HG03520 (cell line): ENCODE measurements around the gene AMBP.

ENCODE experiments used
- ATAC-seq: cut with Tn5 transposase; IDR thresholded peaks from one replicate; pipeline ENCODE4 v1.9.1; 2021; ENCODE audit warnings: mild to moderate bottlenecking, moderate library complexity; ENCODE audit not compliant: unreplicated experiment

The AMBP gene

GRCh38 chr9:114012126-114012525, 66.0 kb downstream of the AMBP start:
- ATAC-seq, result no peak

GRCh38 chr9:114011313-114011712, 66.8 kb downstream of the AMBP start:
- ATAC-seq, result no peak
